HEK293T (cell line): Measurements from ENCODE around the gene FZD4.
"Not testable (repeated sequence)": the region's sequence is repeated elsewhere in the genome, so short reads cannot be mapped to it uniquely, and the experiment has no call there.

Experiments used
- CTCF ChIA-PET: fragments of 350-600 bp; formaldehyde crosslinking; extraction: SDS; loops from one replicate; lab custom pipeline; 2021; ENCODE audit warnings: antibody characterized with exemption, inconsistent platforms; lab: Yijun Ruan, JAX
- POLR2A ChIA-PET: fragments of 350-600 bp; formaldehyde crosslinking; extraction: SDS; loops from one replicate; lab custom pipeline; 2020; ENCODE audit warnings: antibody characterized with exemption, inconsistent platforms; lab: Yijun Ruan, JAX
- DNase-seq: peaks from one replicate; pipeline ENCODE4 v3.0.0; 2012; ENCODE audit warnings: mixed read lengths; ENCODE audit errors: extremely low spot score
- ARNT ChIP-seq: fragments of 450-650 bp; IDR thresholded peaks from 2 replicates; pipeline ENCODE4 v1.6.1; 2017; ENCODE audit warnings: mild to moderate bottlenecking
- BHLHE40 ChIP-seq: fragments of 450-650 bp; IDR thresholded peaks from 2 replicates; pipeline ENCODE4 v1.6.1; 2016; ENCODE audit warnings: mild to moderate bottlenecking, moderate library complexity, borderline replicate concordance
- CTBP1 ChIP-seq: fragments of 450-650 bp; IDR thresholded peaks from 2 replicates; pipeline ENCODE4 v1.6.1; 2016; ENCODE audit warnings: borderline replicate concordance
- ELF4 ChIP-seq: fragments of 450-650 bp; IDR thresholded peaks from 2 replicates; pipeline ENCODE4 v1.6.1; 2017; ENCODE audit warnings: antibody characterized with exemption
- FOXA1 ChIP-seq: fragments of 450-650 bp; IDR thresholded peaks from 2 replicates; pipeline ENCODE4 v1.6.1; 2016; ENCODE audit warnings: mild to moderate bottlenecking
- FOXK2 ChIP-seq: fragments of 450-650 bp; IDR thresholded peaks from 2 replicates; pipeline ENCODE4 v1.6.1; 2016; ENCODE audit warnings: mild to moderate bottlenecking
- FOXM1 ChIP-seq: fragments of 450-650 bp; IDR thresholded peaks from 2 replicates; pipeline ENCODE4 v1.6.1; 2017; ENCODE audit warnings: mild to moderate bottlenecking, borderline replicate concordance
- HDGF ChIP-seq: fragments of 450-650 bp; IDR thresholded peaks from 2 replicates; pipeline ENCODE4 v1.6.1; 2017; ENCODE audit warnings: antibody characterized with exemption, borderline replicate concordance
- L3MBTL2 ChIP-seq: fragments of 450-650 bp; conservative IDR thresholded peaks from 2 replicates; pipeline ENCODE4 v1.6.1; 2016; ENCODE audit warnings: mild to moderate bottlenecking
- LEF1 ChIP-seq: fragments of 450-650 bp; IDR thresholded peaks from 2 replicates; pipeline ENCODE4 v1.6.1; 2017; ENCODE audit warnings: mild to moderate bottlenecking, borderline replicate concordance
- NFRKB ChIP-seq: fragments of 450-650 bp; IDR thresholded peaks from 2 replicates; pipeline ENCODE4 v1.6.1; 2016; ENCODE audit warnings: mild to moderate bottlenecking, moderate library complexity
- SP1 ChIP-seq: fragments of 450-650 bp; IDR thresholded peaks from 2 replicates; pipeline ENCODE4 v1.6.1; 2017
- SUZ12 ChIP-seq: fragments of 450-650 bp; IDR thresholded peaks from 2 replicates; pipeline ENCODE4 v1.6.1; 2016; ENCODE audit warnings: mild to moderate bottlenecking
- TARDBP ChIP-seq: fragments of 450-650 bp; IDR thresholded peaks from 2 replicates; pipeline ENCODE4 v1.6.1; 2016
- ZNF384 ChIP-seq: fragments of 450-650 bp; IDR thresholded peaks from 2 replicates; pipeline ENCODE4 v1.6.1; 2016
- TF ChIP-seq, protein P1 (sequence below): fragments of 450-650 bp; IDR thresholded peaks from 2 replicates; pipeline ENCODE4 v1.6.1; 2016

FZD4 gene

DNA sequence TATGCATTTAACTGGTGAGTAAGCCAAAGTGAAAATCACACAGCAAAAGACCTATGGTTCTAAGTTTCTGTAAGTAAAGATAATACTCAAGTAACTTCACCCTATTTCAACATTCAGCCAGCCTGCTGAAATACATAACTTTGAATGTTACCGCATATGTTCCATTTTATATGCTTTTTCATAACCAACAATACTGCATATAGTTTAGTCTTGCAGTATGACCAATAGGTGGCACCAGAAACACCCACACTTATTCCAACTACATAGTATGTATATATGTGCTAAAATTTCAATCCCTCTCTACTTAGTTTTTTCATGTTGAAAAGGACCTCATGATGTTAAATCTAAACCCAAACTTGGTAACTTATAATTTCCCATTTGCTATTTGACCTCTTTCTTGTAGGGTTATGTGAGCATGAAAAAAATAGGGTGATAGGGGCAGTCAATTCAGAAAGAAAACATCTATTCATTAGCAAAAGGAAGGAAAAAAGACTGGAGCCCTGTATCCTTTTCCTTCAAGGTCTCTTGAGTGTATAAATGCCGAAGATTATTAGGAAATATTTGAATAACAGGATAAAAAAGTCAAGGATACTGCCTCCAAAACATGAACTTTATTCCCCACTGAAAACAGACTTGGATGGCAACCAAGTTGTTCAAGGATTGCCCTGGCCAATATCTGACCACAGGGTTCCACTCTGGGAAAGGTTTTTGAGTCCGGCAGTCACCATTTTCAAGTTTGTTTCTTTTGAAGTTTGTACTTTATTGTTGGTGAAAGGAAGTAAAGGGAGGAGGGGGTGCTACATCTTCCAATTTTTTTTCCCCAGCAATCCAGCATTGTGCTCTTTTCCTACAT is 23.8 kb upstream of the FZD4 start:
- ChIA-PET POLR2A (no interaction called here), CTCF (interaction anchor here (0.6 kb wide), 1 partner anchor 8 kb away, joined by 3 read pairs; no protein-coding TSS in a partner anchor)
- TF ChIP-seq L3MBTL2 (no peak), BHLHE40 (no peak), HDGF (no peak), FOXA1 (no peak), CTBP1 (no peak), ELF4 (no peak), SP1 (no peak), FOXM1 (no peak)
- DNase-seq = no peak

DNA sequence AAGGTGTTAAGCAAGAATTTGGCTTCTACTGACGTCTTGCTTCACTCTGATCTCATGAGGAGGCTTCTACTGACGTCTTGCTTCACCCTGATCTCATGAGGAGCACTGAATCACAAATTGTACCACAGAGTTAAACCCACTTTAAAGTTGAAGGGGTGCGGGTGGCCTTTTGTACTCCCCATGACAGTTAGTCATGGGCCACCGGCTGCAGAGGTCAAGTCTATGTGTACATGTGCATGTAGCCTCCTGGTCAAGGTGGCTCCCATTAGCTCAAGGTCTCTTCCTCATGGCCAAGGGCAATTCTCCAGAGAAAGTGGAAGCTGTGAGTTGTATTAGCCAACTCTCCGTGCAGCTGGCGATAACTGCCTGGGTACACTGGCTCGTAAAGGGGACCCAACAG is 23.1 kb upstream of the FZD4 start:
- no peak for TF ChIP-seq ELF4
- no peak for TF ChIP-seq FOXA1
- no peak for TF ChIP-seq CTBP1
- DNase-seq = no peak
- POLR2A ChIA-PET = no interaction called here
- CTCF ChIA-PET = interaction anchor here (0.6 kb wide), 1 partner anchor 9 kb away, joined by 3 read pairs; no protein-coding TSS in a partner anchor

DNA sequence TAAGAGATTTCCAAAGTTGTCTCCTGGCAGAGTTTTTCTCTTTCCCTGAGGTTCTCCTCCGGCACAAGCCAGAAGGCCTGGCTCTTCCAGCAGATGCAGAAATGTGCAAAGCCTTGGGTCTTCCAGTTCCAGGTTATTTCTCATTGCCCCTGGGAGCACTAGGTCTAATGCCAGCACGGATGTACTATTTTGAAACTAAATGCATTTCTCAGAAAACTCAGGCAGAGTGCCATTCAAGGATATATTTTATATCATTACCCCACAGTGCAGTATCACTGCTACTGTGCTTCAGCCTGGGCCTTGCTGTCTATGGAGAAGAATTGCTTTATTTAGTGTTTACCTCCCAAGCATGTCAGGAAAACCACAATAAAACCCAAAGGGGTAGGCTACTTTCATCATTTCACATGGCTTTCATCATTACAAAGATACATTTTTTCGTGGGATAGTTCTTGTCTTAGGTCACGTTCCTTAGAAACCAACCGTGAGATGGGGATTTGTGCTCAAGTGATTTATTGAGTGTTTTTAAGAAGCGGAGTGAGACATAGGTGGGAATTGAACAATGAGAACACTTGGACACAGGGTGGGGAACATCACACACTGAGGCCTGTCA is 22.4 kb upstream of the FZD4 start:
- CTCF ChIA-PET = no interaction called here
- no peak for DNase-seq
- POLR2A ChIA-PET = no interaction called here
- TF ChIP-seq LEF1 = no peak
- TF ChIP-seq, protein P1, sequence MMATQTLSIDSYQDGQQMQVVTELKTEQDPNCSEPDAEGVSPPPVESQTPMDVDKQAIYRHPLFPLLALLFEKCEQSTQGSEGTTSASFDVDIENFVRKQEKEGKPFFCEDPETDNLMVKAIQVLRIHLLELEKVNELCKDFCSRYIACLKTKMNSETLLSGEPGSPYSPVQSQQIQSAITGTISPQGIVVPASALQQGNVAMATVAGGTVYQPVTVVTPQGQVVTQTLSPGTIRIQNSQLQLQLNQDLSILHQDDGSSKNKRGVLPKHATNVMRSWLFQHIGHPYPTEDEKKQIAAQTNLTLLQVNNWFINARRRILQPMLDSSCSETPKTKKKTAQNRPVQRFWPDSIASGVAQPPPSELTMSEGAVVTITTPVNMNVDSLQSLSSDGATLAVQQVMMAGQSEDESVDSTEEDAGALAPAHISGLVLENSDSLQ = no peak
- no peak for TF ChIP-seq BHLHE40
- TF ChIP-seq ZNF384 = no peak
- no peak for TF ChIP-seq TARDBP

DNA sequence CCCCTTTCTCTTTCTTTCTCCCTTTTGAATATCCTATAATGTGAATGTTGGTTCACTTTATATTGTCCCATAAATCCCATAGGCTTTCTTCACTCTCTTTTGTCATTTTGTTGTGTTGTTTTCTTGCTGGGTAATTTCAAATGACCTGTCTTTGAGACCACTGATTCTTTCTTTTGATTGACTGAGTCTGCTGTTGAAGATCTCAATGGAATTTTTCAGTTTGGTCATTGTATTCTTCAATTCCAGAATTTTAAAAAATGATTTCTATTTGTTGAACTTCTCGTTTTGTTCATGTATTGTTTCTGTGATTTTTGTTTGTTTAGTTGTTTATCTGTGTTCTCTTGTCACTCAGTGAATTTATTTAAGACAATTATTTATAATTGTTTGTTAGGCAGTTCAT is 17.5 kb upstream of the FZD4 start:
- POLR2A ChIA-PET = no interaction called here
- CTCF ChIA-PET = no interaction called here
- TF ChIP-seq SP1 (no peak), L3MBTL2 (no peak), SUZ12 (no peak), NFRKB (no peak), BHLHE40 (no peak), ZNF384 (no peak), HDGF (no peak), TARDBP (no peak), ARNT (no peak), FOXA1 (no peak), FOXK2 (no peak), ELF4 (no peak), FOXM1 (no peak), LEF1 (no peak), CTBP1 (no peak)
- TF ChIP-seq, protein P1 = no peak
- DNase-seq = no peak

DNA sequence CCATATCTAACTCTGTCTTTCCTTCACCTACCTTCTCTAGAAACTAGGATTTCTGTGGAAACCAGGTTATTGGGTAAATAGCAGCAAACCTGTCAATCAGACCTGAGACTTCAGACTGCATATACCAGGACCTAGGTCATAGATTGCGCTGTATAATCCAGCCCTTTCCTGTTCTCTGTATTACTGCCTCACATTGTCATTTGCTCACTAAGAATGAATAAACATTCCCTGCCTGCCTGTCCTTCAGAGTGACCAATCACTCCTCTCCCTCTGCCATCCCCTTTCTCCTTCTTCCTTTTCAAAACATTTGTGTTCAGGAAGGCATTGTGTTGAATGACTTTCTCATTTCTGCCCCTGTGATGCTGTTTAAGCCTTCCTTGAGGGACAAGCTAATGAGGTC is 14.1 kb upstream of the FZD4 start:
- POLR2A ChIA-PET = interaction anchor here (0.7 to 1.0 kb wide), 2 partner anchors 13 to 68 kb away, joined by 3 read pairs; no protein-coding TSS in a partner anchor
- DNase-seq = no peak

DNA sequence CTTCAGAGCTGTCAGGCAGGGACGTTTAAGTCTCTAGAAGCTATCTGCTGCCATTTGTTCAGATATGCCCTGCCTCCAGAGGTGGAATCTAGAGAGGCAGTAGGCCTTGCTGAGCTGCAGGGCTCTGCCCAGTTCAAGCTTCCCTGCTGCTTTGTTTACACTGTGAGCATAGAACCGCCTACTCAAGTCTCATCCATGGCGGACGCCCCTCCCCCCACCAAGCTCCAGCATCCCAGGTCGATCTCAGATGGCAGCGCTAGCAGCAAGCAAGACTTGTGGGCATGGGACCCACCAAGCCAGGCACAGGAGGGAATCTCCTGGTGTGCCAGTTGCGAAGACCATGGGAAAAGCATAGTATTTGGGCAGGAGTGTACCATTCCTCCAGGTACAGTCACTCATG is 12.4 kb upstream of the FZD4 start:
- POLR2A ChIA-PET = interaction anchor here (0.6 kb wide), 1 partner anchor 11 kb away, joined by 3 read pairs; no protein-coding TSS in a partner anchor
- CTCF ChIA-PET, DNase-seq: not testable (repeated sequence)

More for the DNA sequence above, 14.1 kb upstream of the FZD4 start:
- CTCF ChIA-PET = no interaction called here
- no peak for TF ChIP-seq L3MBTL2
- TF ChIP-seq BHLHE40 = no peak
- TF ChIP-seq, protein P1 = peak; percentile 9; the same call in 1 of the 2 replicates
